H9 (cell line): Measurements from ENCODE around the gene SETD3. TPM values are rescaled to one million over a fixed set of nuclear protein-coding genes. Genes with fewer than 3 reads are reported as not detected.

Source experiments
- DNase-seq: peaks from one replicate; pipeline ENCODE4 v3.0.0-alpha.2; 2017
- H2AFZ ChIP-seq: one replicate; pipeline ENCODE4 v1.6.1; 2013; ENCODE audit warnings: mild to moderate bottlenecking, low read length, control low read depth, moderate library complexity
- H2AK5ac ChIP-seq: 2 replicates; pipeline ENCODE4 v1.6.1; 2013; ENCODE audit warnings: low read length, control low read depth, mixed read lengths; ENCODE audit not compliant: insufficient read length
- H2BK120ac ChIP-seq: one replicate; pipeline ENCODE4 v1.6.1; 2013; ENCODE audit warnings: low read depth, mild to moderate bottlenecking, low read length, control low read depth, inconsistent platforms; ENCODE audit not compliant: poor library complexity, severe bottlenecking
- H2BK12ac ChIP-seq: 2 replicates; pipeline ENCODE4 v1.6.1; 2013; ENCODE audit warnings: low read length, control low read depth, mixed read lengths, low read depth; ENCODE audit not compliant: insufficient read length
- H2BK15ac ChIP-seq: 2 replicates; pipeline ENCODE4 v1.6.1; 2013; ENCODE audit warnings: low read depth, low read length, control low read depth
- H2BK20ac ChIP-seq: one replicate; pipeline ENCODE4 v1.6.1; 2013; ENCODE audit warnings: low read depth, mild to moderate bottlenecking, low read length, control low read depth, inconsistent platforms; ENCODE audit not compliant: poor library complexity, severe bottlenecking
- H2BK5ac ChIP-seq: 2 replicates; pipeline ENCODE4 v1.6.1; 2013; ENCODE audit warnings: low read length, control low read depth, mixed read lengths; ENCODE audit not compliant: insufficient read length
- H3K14ac ChIP-seq: 2 replicates; pipeline ENCODE4 v1.6.1; 2013; ENCODE audit warnings: low read length, control low read depth; ENCODE audit not compliant: insufficient read depth
- H3K18ac ChIP-seq: 2 replicates; pipeline ENCODE4 v1.6.1; 2013; ENCODE audit warnings: low read depth, mild to moderate bottlenecking, mixed read lengths, low read length, control low read depth; ENCODE audit not compliant: insufficient read length
- H3K23ac ChIP-seq: 2 replicates; pipeline ENCODE4 v1.6.1; 2013; ENCODE audit warnings: low read length, control low read depth, mixed read lengths, low read depth; ENCODE audit not compliant: insufficient read length
- H3K23me2 ChIP-seq: 2 replicates; pipeline ENCODE4 v1.6.1; 2013; ENCODE audit warnings: low read depth, mild to moderate bottlenecking, mixed read lengths, low read length, control low read depth; ENCODE audit not compliant: insufficient read length, poor library complexity, severe bottlenecking
- H3K27ac ChIP-seq: 2 replicates; pipeline ENCODE4 v1.5.1; 2013; ENCODE audit warnings: low read length, control low read depth, mixed read lengths, low read depth; ENCODE audit not compliant: insufficient read length
- H3K27me3 ChIP-seq: 2 replicates; pipeline ENCODE4 v1.6.1; 2013; ENCODE audit warnings: low read length, control low read depth, inconsistent platforms; ENCODE audit not compliant: insufficient read depth
- H3K4ac ChIP-seq: 2 replicates; pipeline ENCODE4 v1.6.1; 2013; ENCODE audit warnings: low read depth, mild to moderate bottlenecking, control low read depth, inconsistent platforms, low read length, moderate library complexity
- H3K4me1 ChIP-seq: 2 replicates; pipeline ENCODE4 v1.6.1; 2013; ENCODE audit warnings: low read length, control low read depth, inconsistent platforms; ENCODE audit not compliant: insufficient read depth
- H3K4me2 ChIP-seq: 2 replicates; pipeline ENCODE4 v1.6.1; 2013; ENCODE audit warnings: low read length, control low read depth, mixed read lengths; ENCODE audit not compliant: insufficient read length, insufficient read depth
- H3K56ac ChIP-seq: 2 replicates; pipeline ENCODE4 v1.6.1; 2013; ENCODE audit warnings: low read depth, mild to moderate bottlenecking, mixed read lengths, low read length, control low read depth; ENCODE audit not compliant: insufficient read length
- H3K79me1 ChIP-seq: 2 replicates; pipeline ENCODE4 v1.6.1; 2013; ENCODE audit warnings: low read depth, mild to moderate bottlenecking, moderate library complexity, low read length, control low read depth, inconsistent platforms; ENCODE audit not compliant: insufficient read depth, poor library complexity, severe bottlenecking
- H3K79me2 ChIP-seq: 2 replicates; pipeline ENCODE4 v1.6.1; 2013; ENCODE audit warnings: low read length, control low read depth, inconsistent platforms; ENCODE audit not compliant: insufficient read depth
- H3K9ac ChIP-seq: 2 replicates; pipeline ENCODE4 v1.6.1; 2013; ENCODE audit warnings: low read length, control low read depth, mixed read lengths; ENCODE audit not compliant: insufficient read length; ENCODE audit errors: extremely low read depth
- H3K9me3 ChIP-seq: one replicate; pipeline ENCODE4 v1.6.1; 2013; ENCODE audit warnings: low read depth, low read length, inconsistent platforms; ENCODE audit not compliant: control insufficient read depth
- H3T11ph ChIP-seq: one replicate; pipeline ENCODE4 v1.6.1; 2013; ENCODE audit warnings: mild to moderate bottlenecking, low read length, control low read depth, inconsistent platforms
- H4K20me1 ChIP-seq: one replicate; pipeline ENCODE4 v1.6.1; 2013; ENCODE audit not compliant: control insufficient read depth, insufficient read length, insufficient read depth
- H4K5ac ChIP-seq: 2 replicates; pipeline ENCODE4 v1.6.1; 2013; ENCODE audit warnings: low read depth, mild to moderate bottlenecking, mixed read lengths, low read length, control low read depth; ENCODE audit not compliant: insufficient read length
- H4K8ac ChIP-seq: replicated peaks from 2 replicates; pipeline ENCODE4 v1.6.1; 2013; ENCODE audit warnings: low read length, control low read depth, mixed read lengths, low read depth; ENCODE audit not compliant: insufficient read length
- H4K91ac ChIP-seq: 2 replicates; pipeline ENCODE4 v1.6.1; 2013; ENCODE audit warnings: low read depth, mild to moderate bottlenecking, moderate library complexity, mixed read lengths, low read length, control low read depth; ENCODE audit not compliant: insufficient read length
- H3K27ac Mint-ChIP-seq, 3 experiments: 2 replicates in 2 of 3; 3 replicates in 1 of 3; pipeline ENCODE4 v1.8.0; 2020 to 2021; ENCODE audit warnings: mixed read lengths in 3 of 3, mild to moderate bottlenecking in 1 of 3, moderate library complexity in 1 of 3
- H3K27me3 Mint-ChIP-seq: 2 replicates; pipeline ENCODE4 v1.8.0; 2021; ENCODE audit warnings: low read depth, mild to moderate bottlenecking, moderate library complexity, mixed read lengths
- H3K36me3 Mint-ChIP-seq, 3 experiments: 2 replicates in 2 of 3; 3 replicates in 1 of 3; pipeline ENCODE4 v1.8.0; 2020 to 2021; ENCODE audit warnings: low read depth in 3 of 3, mixed read lengths in 3 of 3; ENCODE audit not compliant: insufficient read depth in 1 of 3
- H3K4me1 Mint-ChIP-seq, 2 experiments: 2 replicates each; pipeline ENCODE4 v1.8.0; 2020; ENCODE audit warnings: mixed read lengths in 2 of 2
- H3K4me3 Mint-ChIP-seq, 2 experiments: 2 replicates in 1 of 2; 3 replicates in 1 of 2; pipeline ENCODE4 v1.8.0; 2020 to 2021; ENCODE audit warnings: mild to moderate bottlenecking in 2 of 2, mixed read lengths in 2 of 2, moderate library complexity in 1 of 2
- H3K9me3 Mint-ChIP-seq, 2 experiments: 2 replicates in 1 of 2; 3 replicates in 1 of 2; pipeline ENCODE4 v1.8.0; 2020; ENCODE audit warnings: mild to moderate bottlenecking in 2 of 2, mixed read lengths in 2 of 2, moderate library complexity in 1 of 2
- WGBS: extraction: QIAGEN DNeasy Blood & Tissue Kit; methylation state at CpG from one replicate; pipeline ENCODE4 v1.1.7; 2013; ENCODE audit warnings: missing lambda C conversion rate, low lambda C conversion rate, mixed read lengths; ENCODE audit not compliant: insufficient read length; ENCODE audit errors: extremely low coverage; 5-methylcytosine and 5-hydroxymethylcytosine counted together
- total RNA-seq: library from RNA; stranded (reverse); gene quantifications from 2 replicates; pipeline ENCODE4 v1.2.1, GENCODE V29; 2021
- TF ChIP-seq, protein P1 (sequence below): fragments of 200-600 bp; sonication (generic); conservative IDR thresholded peaks from 3 replicates; pipeline ENCODE4 v1.8.0; 2021; ENCODE audit warnings: antibody characterized with exemption, mild to moderate bottlenecking

SETD3 gene
- total RNA-seq, 1 experiment from 2014 or later = 56.7 TPM

DNA sequence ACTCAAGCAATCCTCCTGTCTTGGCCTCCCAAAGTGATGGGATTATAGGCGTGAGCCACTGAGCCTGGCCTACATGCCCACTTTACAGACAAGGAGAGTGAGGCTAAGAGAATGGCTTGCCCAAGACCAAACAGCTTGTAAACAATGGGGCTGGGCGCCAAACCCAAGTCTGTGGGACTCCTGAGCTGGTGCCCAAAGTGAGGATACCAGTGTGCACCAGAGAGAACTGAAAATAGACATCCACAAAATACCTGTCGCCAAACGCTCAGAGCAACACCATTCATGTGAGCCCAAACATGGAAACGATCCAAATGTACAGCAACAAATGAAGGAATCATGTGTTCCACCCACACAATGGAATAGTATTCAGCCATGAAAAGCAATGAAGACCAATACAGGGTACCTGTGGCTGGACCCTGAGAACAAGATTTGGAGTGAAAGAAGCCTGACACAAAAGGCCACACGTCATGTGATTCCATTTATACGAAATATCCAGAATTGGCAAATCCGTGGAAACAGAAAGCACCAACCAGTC lies 38.8 kb upstream of the SETD3 start:
- no peak overlapping the region for H3K18ac ChIP-seq
- no peak overlapping the region for H2BK12ac ChIP-seq
- no peak overlapping the region for H4K91ac ChIP-seq
- no peaks in the 10 kb centered on the region for H3K27me3 ChIP-seq
- no peak overlapping the region for H2BK15ac ChIP-seq
- H3K56ac ChIP-seq = no peak overlapping the region
- no peak overlapping the region for H2BK5ac ChIP-seq
- H3K79me1 ChIP-seq = no peaks in the 10 kb centered on the region
- H2BK20ac ChIP-seq = no peak overlapping the region
- no peak overlapping the region for H2AFZ ChIP-seq
- DNase-seq = no peak
- no peaks in the 10 kb centered on the region for H3K79me2 ChIP-seq
- no CpG with 5 or more reads among the region's 8 CpGs for WGBS
- H3T11ph ChIP-seq = no peak overlapping the region
- no peak overlapping the region for H3K4me2 ChIP-seq
- peaks cover 3% of the 10 kb centered on the region for H4K20me1 ChIP-seq
- H3K9me3 ChIP-seq = no peaks in the 10 kb centered on the region
- peaks cover 0 to 6% (median 0%) of the 10 kb centered on the region in 3 experiments; a peak in 4 of 7 replicates for H3K36me3 Mint-ChIP-seq
- no peak overlapping the region for H2BK120ac ChIP-seq
- no peak overlapping the region for H4K5ac ChIP-seq
- H3K23me2 ChIP-seq = no peaks in the 10 kb centered on the region
- H3K14ac ChIP-seq = no peak overlapping the region; the same call in 1 of the 2 replicates
- TF ChIP-seq, protein P1, sequence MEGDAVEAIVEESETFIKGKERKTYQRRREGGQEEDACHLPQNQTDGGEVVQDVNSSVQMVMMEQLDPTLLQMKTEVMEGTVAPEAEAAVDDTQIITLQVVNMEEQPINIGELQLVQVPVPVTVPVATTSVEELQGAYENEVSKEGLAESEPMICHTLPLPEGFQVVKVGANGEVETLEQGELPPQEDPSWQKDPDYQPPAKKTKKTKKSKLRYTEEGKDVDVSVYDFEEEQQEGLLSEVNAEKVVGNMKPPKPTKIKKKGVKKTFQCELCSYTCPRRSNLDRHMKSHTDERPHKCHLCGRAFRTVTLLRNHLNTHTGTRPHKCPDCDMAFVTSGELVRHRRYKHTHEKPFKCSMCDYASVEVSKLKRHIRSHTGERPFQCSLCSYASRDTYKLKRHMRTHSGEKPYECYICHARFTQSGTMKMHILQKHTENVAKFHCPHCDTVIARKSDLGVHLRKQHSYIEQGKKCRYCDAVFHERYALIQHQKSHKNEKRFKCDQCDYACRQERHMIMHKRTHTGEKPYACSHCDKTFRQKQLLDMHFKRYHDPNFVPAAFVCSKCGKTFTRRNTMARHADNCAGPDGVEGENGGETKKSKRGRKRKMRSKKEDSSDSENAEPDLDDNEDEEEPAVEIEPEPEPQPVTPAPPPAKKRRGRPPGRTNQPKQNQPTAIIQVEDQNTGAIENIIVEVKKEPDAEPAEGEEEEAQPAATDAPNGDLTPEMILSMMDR = no peak
- H3K9me3 Mint-ChIP-seq = no peaks in the 10 kb centered on the region
- no peak overlapping the region for H3K23ac ChIP-seq
- no peak overlapping the region for H2AK5ac ChIP-seq
- no peak overlapping the region for H3K27ac ChIP-seq
- no peaks in the 10 kb centered on the region for H3K27me3 Mint-ChIP-seq
- peaks cover 29 to 36% of the 10 kb centered on the region in 2 experiments for H3K4me1 Mint-ChIP-seq
- H3K4ac ChIP-seq = no peak overlapping the region
- H3K4me3 Mint-ChIP-seq = no peak overlapping the region
- H3K4me1 ChIP-seq = peaks cover 7% of the 10 kb centered on the region; the same call in 1 of the 2 replicates
- H3K27ac Mint-ChIP-seq = no peak overlapping the region; a peak in 1 of 7 replicates
- H4K8ac ChIP-seq = no peak overlapping the region
- no peak overlapping the region for H3K9ac ChIP-seq
